ENCODE measurements around the gene LMBR1.
"Not testable (repeated sequence)": the region's sequence is repeated elsewhere in the genome, so short reads cannot be mapped to it uniquely, and the experiment has no call there.

LMBR1 gene

GRCh38 chr7:156845379-156846101 lies 47.4 kb downstream of the LMBR1 start:
- WGBS: 79% methylated on average over 4 of the region's 5 CpGs
- H3K9me3 ChIP-seq (ENCODE audit: insufficient read depth, low read depth, low read length): no peaks in the 10 kb centered on the region

GRCh38 chr7:156843582-156843981 lies 49.4 kb downstream of the LMBR1 start:
- H3K27ac ChIP-seq (ENCODE audit: low read depth, low read length); H3K4me3 ChIP-seq (ENCODE audit: low read length); H3K9me3 ChIP-seq (ENCODE audit: insufficient read depth, low read depth, low read length); H3K9ac ChIP-seq (ENCODE audit: low read depth, low read length); H3K27me3 ChIP-seq (ENCODE audit: insufficient read depth, low read length); H3K36me3 ChIP-seq (ENCODE audit: insufficient read depth, low read length): not testable (repeated sequence)
- peaks cover 10% of the 10 kb centered on the region for H3K4me1 ChIP-seq (ENCODE audit: insufficient read depth, low read length)
- 91% methylated on average over 6 of the region's 6 CpGs for WGBS

More at GRCh38 chr7:156845379-156846101, 47.4 kb downstream of the LMBR1 start:
- Histone ChIP-seq H3K9ac (ENCODE audit: low read depth, low read length) (no peak overlapping the region), H3K4me1 (ENCODE audit: insufficient read depth, low read length) (peaks cover 10% of the 10 kb centered on the region), H3K36me3 (ENCODE audit: insufficient read depth, low read length) (no peaks in the 10 kb centered on the region), H3K27me3 (ENCODE audit: insufficient read depth, low read length) (no peaks in the 10 kb centered on the region), H3K27ac (ENCODE audit: low read depth, low read length) (no peak overlapping the region), H3K4me3 (ENCODE audit: low read length) (no peak overlapping the region)

GRCh38 chr7:156843157-156843556 lies 49.8 kb downstream of the LMBR1 start:
- WGBS: 98% methylated on average over 2 of the region's 2 CpGs

GRCh38 chr7:156842740-156843140 lies 50.2 kb downstream of the LMBR1 start:
- no peak overlapping the region for H3K27ac ChIP-seq (ENCODE audit: low read depth, low read length)
- H3K4me3 ChIP-seq (ENCODE audit: low read length): no peak overlapping the region
- H3K9ac ChIP-seq (ENCODE audit: low read depth, low read length): no peak overlapping the region
- H3K27me3 ChIP-seq (ENCODE audit: insufficient read depth, low read length): no peaks in the 10 kb centered on the region
- WGBS: 91% methylated on average over 2 of the region's 2 CpGs
- H3K36me3 ChIP-seq (ENCODE audit: insufficient read depth, low read length): no peaks in the 10 kb centered on the region
- H3K9me3 ChIP-seq (ENCODE audit: insufficient read depth, low read depth, low read length): no peaks in the 10 kb centered on the region
- peaks cover 10% of the 10 kb centered on the region for H3K4me1 ChIP-seq (ENCODE audit: insufficient read depth, low read length)

More at GRCh38 chr7:156843157-156843556, 49.8 kb downstream of the LMBR1 start:
- Histone ChIP-seq H3K27me3 (ENCODE audit: insufficient read depth, low read length) (no peaks in the 10 kb centered on the region), H3K9me3 (ENCODE audit: insufficient read depth, low read depth, low read length) (no peaks in the 10 kb centered on the region), H3K9ac (ENCODE audit: low read depth, low read length) (no peak overlapping the region), H3K4me3 (ENCODE audit: low read length) (no peak overlapping the region), H3K27ac (ENCODE audit: low read depth, low read length) (no peak overlapping the region), H3K36me3 (ENCODE audit: insufficient read depth, low read length) (no peaks in the 10 kb centered on the region), H3K4me1 (ENCODE audit: insufficient read depth, low read length) (peaks cover 10% of the 10 kb centered on the region)

GRCh38 chr7:156842317-156842716 lies 50.7 kb downstream of the LMBR1 start:
- WGBS: 96% methylated on average over 5 of the region's 5 CpGs
- no peaks in the 10 kb centered on the region for H3K27me3 ChIP-seq (ENCODE audit: insufficient read depth, low read length)
- H3K9me3 ChIP-seq (ENCODE audit: insufficient read depth, low read depth, low read length): no peaks in the 10 kb centered on the region
- H3K27ac ChIP-seq (ENCODE audit: low read depth, low read length): no peak overlapping the region
- H3K4me1 ChIP-seq (ENCODE audit: insufficient read depth, low read length): peaks cover 10% of the 10 kb centered on the region
- H3K4me3 ChIP-seq (ENCODE audit: low read length): no peak overlapping the region
- no peak overlapping the region for H3K9ac ChIP-seq (ENCODE audit: low read depth, low read length)
- no peaks in the 10 kb centered on the region for H3K36me3 ChIP-seq (ENCODE audit: insufficient read depth, low read length)

GRCh38 chr7:156841497-156841896 lies 51.5 kb downstream of the LMBR1 start:
- Histone ChIP-seq H3K27me3 (ENCODE audit: insufficient read depth, low read length) (no peaks in the 10 kb centered on the region), H3K9me3 (ENCODE audit: insufficient read depth, low read depth, low read length) (no peaks in the 10 kb centered on the region), H3K4me3 (ENCODE audit: low read length) (no peak overlapping the region), H3K9ac (ENCODE audit: low read depth, low read length) (no peak overlapping the region), H3K27ac (ENCODE audit: low read depth, low read length) (no peak overlapping the region), H3K36me3 (ENCODE audit: insufficient read depth, low read length) (0 out of 2 replicates have a peak, but pooled peaks cover 2% of the 10 kb centered on the region), H3K4me1 (ENCODE audit: insufficient read depth, low read length) (peaks cover 10% of the 10 kb centered on the region)
- WGBS: 89% methylated on average over 2 of the region's 2 CpGs

- no peaks in the 10 kb centered on the region for H3K9me3 ChIP-seq (ENCODE audit: insufficient read depth, low read depth, low read length)
- no peak overlapping the region for H3K9ac ChIP-seq (ENCODE audit: low read depth, low read length)
- no peak overlapping the region for H3K4me3 ChIP-seq (ENCODE audit: low read length)
- H3K4me1 ChIP-seq (ENCODE audit: insufficient read depth, low read length): peaks cover 10% of the 10 kb centered on the region
- H3K36me3 ChIP-seq (ENCODE audit: insufficient read depth, low read length): 0 out of 2 replicates have a peak, but pooled peaks cover 5% of the 10 kb centered on the region
- no peaks in the 10 kb centered on the region for H3K27me3 ChIP-seq (ENCODE audit: insufficient read depth, low read length)
- no peak overlapping the region for H3K27ac ChIP-seq (ENCODE audit: low read depth, low read length)
- 90% methylated on average over 5 of the region's 5 CpGs for WGBS
Measured at GRCh38 chr7:156840134-156840533, 52.8 kb downstream of the LMBR1 start.

- no peaks in the 10 kb centered on the region for H3K4me1 ChIP-seq (ENCODE audit: insufficient read depth, low read length)
- H3K36me3 ChIP-seq (ENCODE audit: insufficient read depth, low read length): peaks cover 28% of the 10 kb centered on the region
- WGBS: 83% methylated on average over 1 of the region's 3 CpGs
- no peaks in the 10 kb centered on the region for H3K9me3 ChIP-seq (ENCODE audit: insufficient read depth, low read depth, low read length)
- H3K9ac ChIP-seq (ENCODE audit: low read depth, low read length): no peak overlapping the region
- no peaks in the 10 kb centered on the region for H3K27me3 ChIP-seq (ENCODE audit: insufficient read depth, low read length)
- H3K27ac ChIP-seq (ENCODE audit: low read depth, low read length): no peak overlapping the region
- H3K4me3 ChIP-seq (ENCODE audit: low read length): no peak overlapping the region
Measured at GRCh38 chr7:156836443-156836842, 56.5 kb downstream of the LMBR1 start.

- Histone ChIP-seq H3K27ac (ENCODE audit: low read depth, low read length) (no peak overlapping the region), H3K4me1 (ENCODE audit: insufficient read depth, low read length) (no peaks in the 10 kb centered on the region), H3K4me3 (ENCODE audit: low read length) (no peak overlapping the region), H3K36me3 (ENCODE audit: insufficient read depth, low read length) (peaks cover 31% of the 10 kb centered on the region), H3K9me3 (ENCODE audit: insufficient read depth, low read depth, low read length) (no peaks in the 10 kb centered on the region), H3K27me3 (ENCODE audit: insufficient read depth, low read length) (no peaks in the 10 kb centered on the region), H3K9ac (ENCODE audit: low read depth, low read length) (no peak overlapping the region)
- 96% methylated on average over 2 of the region's 3 CpGs for WGBS
Measured at GRCh38 chr7:156834462-156834861, 58.5 kb downstream of the LMBR1 start.

GRCh38 chr7:156833312-156833711 lies 59.7 kb downstream of the LMBR1 start:
- no peak overlapping the region for H3K9ac ChIP-seq (ENCODE audit: low read depth, low read length)
- no peak overlapping the region for H3K4me3 ChIP-seq (ENCODE audit: low read length)
- H3K27ac ChIP-seq (ENCODE audit: low read depth, low read length): no peak overlapping the region
- H3K9me3 ChIP-seq (ENCODE audit: insufficient read depth, low read depth, low read length): no peaks in the 10 kb centered on the region
- WGBS: 95% methylated on average over 4 of the region's 4 CpGs
- no peaks in the 10 kb centered on the region for H3K27me3 ChIP-seq (ENCODE audit: insufficient read depth, low read length)
- H3K4me1 ChIP-seq (ENCODE audit: insufficient read depth, low read length): no peaks in the 10 kb centered on the region
- H3K36me3 ChIP-seq (ENCODE audit: insufficient read depth, low read length): peaks cover 31% of the 10 kb centered on the region

GRCh38 chr7:156832195-156832877 lies 60.6 kb downstream of the LMBR1 start:
- no peaks in the 10 kb centered on the region for H3K27me3 ChIP-seq (ENCODE audit: insufficient read depth, low read length)
- 100% methylated on average over 1 of the region's 1 CpG for WGBS
- no peaks in the 10 kb centered on the region for H3K9me3 ChIP-seq (ENCODE audit: insufficient read depth, low read depth, low read length)
- H3K4me1 ChIP-seq (ENCODE audit: insufficient read depth, low read length): no peaks in the 10 kb centered on the region
- no peak overlapping the region for H3K4me3 ChIP-seq (ENCODE audit: low read length)
- peaks cover 31% of the 10 kb centered on the region for H3K36me3 ChIP-seq (ENCODE audit: insufficient read depth, low read length)
- no peak overlapping the region for H3K9ac ChIP-seq (ENCODE audit: low read depth, low read length)
- no peak overlapping the region for H3K27ac ChIP-seq (ENCODE audit: low read depth, low read length)
